Stimulated activated CD8-positive, alpha-beta memory T cell treated with anti-CD3 and anti-CD28 coated beads, Interleukin-15, amount 100 ng/mL, for 24 hours (primary cell): ENCODE results near the gene PRKN.
"Not testable (repeated sequence)": the region's sequence is repeated elsewhere in the genome, so short reads cannot be mapped to it uniquely, and the experiment has no call there.

Experiments used
- DNase-seq: peaks from one replicate; pipeline ENCODE4 v3.0.0-alpha.2; 2020; ENCODE audit warnings: low read depth

The PRKN gene

DNA sequence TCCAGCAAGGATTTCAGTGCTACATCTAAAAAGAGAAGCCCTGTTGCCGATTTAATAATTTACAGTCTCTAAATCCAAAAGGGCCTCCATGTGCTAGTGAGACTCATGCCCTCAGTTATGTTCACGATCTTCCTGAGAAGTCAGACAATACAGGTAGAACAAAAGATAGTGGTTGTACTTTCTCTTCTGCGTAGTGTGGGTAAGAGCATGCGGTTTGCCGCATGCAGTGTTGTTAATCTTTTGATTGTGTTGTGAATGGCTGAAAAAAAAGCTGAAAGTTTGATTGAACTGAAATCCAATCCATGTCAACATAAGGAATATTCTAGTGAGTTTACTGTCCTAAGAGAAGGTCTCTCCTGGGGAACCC, 1379.0 kb downstream of the PRKN start:
- no peak for DNase-seq

DNA sequence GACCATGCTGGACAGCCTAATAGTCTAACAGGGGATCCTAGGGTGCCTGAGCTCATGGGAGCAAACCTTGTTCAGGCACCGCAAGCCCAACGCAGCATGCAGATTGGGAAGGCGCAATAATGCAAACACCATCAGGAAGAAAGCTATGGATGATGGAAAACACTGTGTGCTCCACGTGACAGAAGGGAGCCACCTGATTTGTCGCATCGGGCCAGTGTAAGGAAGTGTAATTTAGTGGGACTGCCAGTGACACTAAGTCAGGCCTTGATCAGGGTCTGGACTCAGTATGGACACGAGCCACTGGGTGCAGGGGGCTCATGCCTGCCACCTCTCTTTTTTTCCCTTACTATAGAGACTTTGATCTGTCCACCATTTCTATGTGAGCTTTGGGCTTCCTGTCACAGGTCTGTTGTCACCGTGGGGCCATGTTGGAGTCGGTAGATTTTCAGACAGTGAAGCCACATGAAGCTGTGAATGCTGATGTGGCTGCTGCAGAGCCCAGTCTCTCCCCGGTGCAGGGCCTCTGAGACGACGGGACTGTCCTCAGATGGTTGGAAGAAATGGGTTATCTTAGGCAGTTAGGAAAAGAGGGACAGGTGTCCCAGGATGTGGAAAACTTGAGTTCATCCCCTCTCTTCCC, 1379.5 kb downstream of the PRKN start:
- no peak for DNase-seq

DNA sequence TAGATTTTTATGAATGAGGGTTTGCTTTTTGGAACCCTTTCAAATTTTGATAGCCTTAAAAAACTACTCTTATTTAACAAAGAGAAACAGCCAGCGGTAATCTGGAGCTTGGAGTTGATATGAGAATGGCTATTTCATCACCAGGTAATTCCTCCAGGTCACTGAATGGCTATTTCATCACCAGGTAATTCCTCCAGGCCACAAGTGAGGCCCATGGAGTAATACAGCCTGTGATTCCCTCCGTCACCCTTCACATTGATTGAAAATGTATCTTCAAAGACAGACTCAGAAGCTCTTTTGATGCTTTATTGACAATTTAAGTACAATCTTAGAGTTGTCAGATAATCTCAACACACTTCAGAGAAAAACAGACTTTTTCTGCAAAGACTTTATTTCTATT, 1380.4 kb downstream of the PRKN start:
- DNase-seq: no peak

DNA sequence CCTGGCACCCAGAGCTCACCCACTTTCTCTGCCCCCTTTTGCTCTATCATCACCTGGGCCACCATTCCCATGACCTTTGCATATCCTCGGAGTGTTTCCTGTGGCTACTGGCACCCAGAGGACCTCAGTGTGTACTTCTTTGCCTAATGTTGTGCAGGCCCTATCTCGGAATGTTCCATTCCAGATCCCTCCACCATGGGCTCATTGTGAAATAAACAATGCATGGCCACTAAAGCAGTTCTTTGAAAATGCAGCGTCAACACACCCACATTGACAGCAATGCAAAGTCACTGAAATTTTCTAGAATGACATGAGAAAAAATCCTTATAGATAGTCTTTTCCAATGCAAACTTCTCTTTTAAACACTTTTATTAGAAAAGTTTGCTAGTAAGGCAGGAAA, 1380.8 kb downstream of the PRKN start:
- DNase-seq: no peak

DNA sequence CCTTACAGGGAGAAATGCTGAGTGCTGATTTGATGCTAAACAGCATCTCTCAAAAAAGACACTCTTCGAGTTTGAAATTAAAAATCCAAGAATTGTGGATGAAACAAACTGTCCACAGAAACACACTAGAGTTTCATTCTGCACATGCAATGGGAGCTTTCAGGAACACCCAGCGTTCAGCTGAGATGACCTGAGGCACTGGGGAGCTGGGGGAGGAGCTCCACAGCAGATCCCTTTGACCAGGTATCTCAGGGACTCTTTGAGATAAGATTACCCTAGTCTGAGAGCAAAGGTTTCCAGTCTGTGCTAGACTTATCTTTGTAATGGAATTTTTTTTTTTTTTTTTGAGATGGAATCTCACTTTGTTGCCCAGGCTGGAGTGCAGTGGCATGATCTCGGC, 1382.9 kb downstream of the PRKN start:
- DNase-seq: no peak

DNA sequence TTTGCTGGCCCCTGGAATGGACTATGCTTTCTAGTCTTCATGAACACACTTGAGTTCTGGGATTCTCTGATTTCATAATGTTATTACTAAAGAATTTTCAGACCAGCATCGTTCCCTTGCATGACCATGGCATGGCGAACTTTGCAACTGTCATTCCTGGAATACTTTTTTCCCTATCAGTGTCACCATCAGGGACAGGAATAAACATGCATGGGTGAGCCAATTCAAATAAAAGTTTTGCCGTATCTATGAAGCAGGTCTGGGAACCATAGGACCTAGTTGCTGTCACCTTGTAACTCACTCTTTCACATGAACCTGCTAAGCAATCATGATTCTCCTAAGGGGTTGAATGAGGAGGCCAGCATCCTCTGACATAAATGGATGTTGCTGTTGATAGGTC, 1385.5 kb downstream of the PRKN start:
- no peak for DNase-seq

DNA sequence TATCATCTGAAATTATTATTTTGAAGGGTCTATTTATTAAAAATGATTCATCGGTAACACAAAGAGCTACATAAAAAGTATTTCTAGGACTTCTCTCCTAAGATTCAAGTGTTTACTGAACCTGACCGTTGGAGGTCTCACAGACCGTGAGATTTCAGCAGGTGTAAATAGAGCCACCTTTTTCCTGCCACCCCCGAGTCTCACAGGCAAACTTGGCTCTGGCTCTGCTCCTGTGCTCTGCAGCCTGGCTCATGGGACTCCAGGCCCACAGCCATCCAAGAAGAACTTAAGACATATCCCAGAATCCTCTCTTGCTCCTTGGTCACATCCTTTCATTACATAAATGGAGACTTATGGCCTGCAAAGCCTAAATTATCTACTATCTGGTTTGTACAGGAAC, 1385.9 kb downstream of the PRKN start:
- no peak for DNase-seq

DNA sequence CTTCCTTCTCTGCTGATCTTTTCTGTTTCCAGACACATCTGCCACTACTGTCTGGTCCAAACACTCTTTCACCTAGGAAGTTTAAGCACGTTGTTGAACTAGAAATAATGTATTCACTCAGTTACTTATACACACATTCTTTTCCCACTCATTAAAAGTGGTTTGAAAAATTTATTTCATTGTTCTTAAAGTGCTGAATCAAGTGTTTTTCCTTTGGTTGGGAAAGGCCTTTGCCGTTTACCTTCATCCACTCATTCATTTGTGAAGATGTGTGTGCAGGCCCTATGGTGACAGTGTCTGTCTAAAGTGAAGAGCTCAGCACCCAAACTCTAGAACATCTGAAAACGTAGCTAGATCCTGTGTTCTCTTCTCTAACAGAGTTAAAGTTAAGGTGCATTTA, 1389.6 kb downstream of the PRKN start:
- DNase-seq: no peak

DNA sequence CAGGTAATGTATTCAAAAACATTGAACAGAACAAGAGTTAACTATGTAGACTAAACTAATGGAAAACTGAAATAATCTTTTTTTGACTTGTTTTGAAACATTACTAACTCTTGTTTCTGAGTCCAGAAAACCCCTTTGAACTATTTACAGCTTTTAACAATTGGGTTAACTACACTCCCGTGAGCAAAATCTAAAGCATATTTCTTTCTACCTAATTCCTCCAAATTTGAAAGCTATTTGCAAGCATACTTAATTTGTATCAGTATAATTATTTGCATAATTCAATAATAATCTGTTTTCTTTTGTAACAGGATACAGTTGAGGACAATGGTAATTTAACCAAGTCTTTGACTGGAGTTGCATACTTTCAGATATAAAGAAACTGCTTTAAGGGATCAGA, 1391.1 kb downstream of the PRKN start:
- DNase-seq: no peak

DNA sequence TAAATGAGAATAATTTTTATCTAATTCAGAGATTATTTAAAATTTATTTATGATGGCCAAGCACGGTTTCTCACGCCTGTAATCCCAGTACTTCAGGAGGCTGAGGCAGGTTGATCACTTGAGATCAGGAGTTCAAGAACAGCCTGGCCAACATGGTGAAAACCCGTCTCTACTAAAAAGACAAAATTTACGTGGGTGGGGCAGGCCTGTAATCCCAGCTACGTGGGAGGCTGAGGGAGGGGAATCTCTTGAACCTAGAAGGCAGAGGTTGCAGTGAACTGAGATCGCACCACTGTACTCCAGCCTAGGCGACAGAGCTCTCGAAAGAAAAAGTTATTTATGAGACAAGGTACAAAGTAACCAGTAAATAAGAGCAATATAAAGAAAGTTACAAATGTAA, 1394.2 kb downstream of the PRKN start:
- DNase-seq: no peak

DNA sequence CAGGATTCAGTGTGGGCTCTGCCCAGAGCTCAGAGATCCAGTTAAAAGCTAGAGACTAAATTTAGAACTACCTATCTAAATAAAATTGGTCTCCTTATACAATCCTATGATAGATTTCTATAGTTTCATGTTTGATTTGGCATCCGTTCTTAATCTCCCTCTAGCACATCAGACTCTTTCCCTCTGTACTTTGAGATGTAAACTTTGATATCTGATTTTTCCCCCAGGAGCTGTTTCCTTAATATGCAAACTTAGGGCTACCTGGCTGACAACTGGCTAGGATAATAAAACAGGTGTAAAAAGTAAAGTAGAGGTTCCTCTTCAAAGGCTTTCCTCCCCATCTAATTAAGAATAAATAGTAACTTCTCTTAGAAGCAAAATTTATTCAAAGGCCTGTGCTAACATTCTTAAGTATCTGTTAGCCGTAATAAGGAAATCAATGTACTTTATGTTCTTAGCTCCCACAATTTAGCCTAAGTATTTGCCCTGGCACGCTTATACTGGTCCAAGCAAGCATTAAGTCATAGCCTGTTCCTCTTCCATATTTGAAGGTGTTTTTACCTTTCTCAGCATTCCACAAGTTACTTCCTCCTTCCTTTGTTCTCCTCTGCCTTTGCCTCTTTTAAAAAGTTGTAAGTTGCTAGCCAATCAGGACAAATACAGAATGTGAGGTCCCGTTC, 1396.0 kb downstream of the PRKN start:
- DNase-seq: not testable (repeated sequence)

DNA sequence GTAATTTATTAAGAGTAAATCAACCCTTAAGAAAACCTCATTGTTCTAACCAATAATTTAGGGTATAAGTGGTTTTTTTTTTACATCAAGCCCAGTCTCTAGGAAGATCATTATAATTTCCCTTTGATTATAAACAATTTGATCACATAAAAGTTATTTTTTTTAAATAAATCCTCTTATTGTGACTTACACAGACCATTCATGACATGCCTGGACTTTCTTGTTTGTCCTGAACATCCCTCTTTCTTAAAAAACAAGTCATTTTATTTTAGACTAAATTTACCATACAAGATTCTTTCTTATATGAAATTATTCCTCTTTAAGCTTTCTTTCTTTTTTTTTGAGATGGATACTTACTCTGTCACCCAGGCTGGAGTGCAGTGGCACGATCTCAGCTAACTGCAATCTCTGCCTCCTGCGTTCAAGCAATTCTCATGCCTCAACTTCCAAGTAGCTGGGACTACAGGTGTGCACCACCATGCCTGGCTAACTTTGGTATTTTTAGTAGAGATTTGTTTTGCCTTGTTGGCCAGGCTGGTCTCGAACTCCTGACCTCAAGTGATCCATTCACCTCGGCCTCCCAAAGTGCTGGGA, 1400.1 kb downstream of the PRKN start:
- DNase-seq: no peak

DNA sequence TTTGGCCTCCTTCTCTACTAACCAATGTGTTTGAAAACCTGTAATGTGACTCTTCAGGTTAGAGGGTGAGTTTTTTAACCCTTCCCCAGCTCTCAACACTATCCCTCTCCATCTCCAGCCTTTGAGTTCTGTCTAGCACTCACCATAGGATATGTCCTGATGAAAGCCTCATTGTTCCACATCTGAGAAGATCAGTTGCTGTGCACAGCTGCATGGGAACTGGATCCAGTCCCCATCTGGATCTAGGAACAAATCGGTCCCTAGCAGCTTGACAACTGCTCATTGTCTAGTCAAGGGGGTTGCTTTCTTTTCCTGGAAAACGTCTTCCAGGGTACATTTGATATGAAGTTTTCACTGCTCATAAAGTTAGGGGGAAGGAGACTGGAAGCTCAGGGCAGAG, 1408.3 kb downstream of the PRKN start:
- DNase-seq: no peak

DNA sequence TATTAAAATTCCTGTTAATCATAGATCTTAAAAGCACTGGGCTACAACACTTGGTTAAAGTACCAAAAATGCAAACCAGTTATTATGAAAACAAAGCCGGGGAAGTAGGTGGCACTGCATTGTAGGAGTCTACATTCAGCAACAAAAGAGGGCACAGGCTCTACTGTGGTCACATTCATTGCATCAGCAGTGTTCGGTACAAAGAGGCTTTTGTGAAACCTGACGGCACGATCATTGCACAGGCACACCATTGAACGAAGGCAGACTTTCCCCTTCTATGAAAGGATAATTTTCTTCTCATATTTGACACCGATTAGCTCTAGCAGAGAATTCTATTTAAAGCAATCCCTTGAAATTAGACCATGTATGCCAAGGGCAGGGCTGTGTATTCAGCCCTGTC, 1409.1 kb downstream of the PRKN start:
- no peak for DNase-seq

DNA sequence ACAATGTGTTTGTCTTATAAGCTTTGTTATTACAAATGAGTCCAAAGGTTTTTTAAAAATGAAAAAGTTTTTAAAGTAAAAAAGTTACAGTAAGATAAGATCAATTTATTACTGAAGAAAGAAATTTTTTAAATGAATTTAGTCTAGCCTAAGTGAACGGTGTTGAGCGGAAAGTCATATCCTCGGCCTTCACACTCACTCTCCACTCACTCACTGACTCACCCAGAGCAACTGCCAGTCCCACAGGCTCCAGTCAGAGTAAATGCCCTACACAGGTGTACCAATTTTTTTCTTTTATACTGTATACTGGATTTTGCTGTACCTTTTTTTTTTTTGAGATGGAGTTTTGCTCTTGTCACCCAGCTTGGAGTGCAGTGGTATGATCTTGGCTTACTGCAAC, 1411.0 kb downstream of the PRKN start:
- no peak for DNase-seq

DNA sequence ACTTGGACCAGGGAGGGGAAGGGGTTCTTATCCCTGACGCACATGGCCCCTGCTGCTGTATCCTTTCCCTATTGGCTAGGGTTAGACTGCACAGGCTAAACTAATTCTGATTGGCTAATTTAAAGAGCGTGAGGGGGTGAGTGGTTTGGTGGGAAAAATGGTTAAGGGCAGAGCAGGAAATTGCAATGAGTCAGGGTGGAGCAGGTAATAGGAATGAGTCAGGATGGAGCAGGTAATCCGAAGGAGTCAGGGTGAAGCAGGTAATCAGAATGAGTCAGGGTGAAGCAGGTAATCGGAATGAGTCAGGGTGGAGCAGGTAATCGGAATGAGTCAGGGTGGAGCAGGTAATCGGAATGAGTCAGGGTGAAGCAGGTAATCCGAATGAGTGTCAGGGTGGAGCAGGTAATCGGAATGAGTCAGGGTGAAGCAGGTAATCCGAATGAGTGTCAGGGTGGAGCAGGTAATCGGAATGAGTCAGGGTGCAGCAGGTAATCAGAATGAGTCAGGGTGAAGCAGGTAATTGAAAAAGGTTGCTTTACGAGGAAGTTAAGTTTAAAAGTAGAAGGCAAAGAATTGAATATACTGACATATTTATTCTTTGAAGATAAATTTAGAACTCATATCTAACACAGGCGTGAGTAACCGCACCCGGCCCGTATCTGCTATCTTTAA, 1412.2 kb downstream of the PRKN start:
- DNase-seq: not testable (repeated sequence)

DNA sequence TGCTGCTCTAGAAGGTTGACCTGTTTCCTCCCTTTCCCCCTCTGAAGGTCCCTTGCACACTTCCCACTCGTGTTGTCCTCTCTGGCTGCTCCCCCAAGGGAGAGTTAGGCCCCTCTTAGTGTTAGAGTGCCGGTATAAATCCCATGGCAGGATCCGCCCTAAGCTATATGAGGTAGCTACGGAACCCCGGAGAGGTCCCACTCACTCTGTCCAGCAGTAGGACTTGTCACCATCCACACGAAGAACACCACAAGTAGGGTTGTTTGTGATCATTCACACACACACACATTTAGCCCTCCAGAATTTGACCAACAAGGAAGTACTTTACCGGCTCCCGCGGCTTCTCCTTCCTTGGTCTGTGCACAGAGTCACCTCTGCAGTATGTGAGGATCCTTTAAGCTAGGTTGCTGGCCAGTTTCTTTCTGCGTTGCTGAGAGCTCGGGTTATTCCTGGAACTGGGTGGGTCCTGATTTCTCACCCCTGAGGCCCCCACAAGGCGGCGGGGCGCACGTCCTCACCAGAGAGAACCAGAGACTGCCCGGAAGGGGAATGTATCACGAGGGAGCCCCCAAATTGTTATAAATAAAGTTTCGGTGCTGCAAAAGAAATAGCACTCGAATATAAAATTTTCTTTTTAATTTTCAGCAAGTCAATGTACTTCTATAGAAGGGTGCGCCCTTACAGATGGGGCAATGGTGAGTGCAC, 1412.9 kb downstream of the PRKN start:
- not testable (repeated sequence) for DNase-seq

DNA sequence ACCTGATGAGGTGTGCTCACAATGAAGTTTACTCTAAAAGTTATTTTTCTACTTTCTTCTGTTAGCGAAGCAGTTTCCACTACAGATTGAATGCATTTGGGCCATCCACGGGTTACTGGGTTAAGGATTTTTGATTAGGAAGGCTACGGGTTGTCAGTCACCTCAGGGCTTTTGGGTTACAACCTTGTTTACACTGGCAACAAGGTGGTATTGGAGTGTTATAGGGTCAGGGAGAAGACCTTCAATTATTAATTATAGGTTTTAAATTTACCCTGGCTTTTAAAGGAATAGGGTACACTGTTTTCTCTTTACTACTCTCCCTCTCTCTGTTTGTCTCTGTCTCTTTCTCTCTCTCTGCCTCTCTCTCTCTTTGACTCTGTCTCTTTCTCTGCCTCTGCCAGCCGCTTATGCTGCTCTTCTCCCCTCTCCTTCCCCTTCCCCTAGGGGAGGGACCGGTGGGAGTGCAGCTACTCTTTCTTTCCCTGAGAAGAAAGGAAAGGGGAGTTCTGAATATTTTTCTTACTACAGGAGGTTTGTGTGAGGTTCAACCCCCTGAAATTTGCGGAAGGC, 1413.5 kb downstream of the PRKN start:
- no peak for DNase-seq

DNA sequence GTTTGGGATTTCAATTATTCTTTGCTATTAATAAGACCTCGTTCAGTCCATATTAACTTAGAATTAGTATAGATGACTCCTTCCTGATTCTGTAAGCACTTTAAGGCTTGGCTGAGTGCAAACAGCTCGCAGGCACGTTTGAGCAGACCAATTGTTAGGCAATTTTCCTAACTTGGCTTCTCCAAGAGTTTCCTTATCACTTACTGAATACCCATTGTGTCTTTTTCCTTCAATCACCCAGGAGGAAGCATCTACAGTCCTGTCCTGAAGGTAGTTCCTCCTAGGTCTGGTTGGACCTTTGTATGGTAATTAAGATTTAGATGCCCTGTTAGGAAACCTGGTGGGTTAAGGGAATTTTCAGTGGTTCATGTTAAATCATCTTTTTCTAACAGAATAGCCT, 1414.1 kb downstream of the PRKN start:
- not testable (repeated sequence) for DNase-seq

DNA sequence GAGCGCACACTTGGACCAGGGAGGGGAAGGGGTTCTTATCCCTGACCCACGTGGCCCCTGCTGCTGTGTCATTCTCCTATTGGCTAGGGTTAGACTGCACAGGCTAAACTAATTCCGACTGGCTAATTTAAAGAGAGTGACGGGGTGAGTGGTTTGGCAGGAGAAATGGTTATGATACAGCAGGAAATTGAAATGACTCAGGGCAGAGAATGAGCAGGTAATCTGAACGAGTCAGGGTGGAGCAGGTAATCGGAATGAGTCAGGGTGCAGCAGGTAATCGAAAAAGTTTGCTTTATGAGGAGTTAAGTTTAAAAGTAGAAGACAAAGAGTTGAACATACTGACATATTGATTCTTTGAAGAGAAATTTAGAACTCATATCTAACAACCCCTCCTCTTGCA, 1417.8 kb downstream of the PRKN start:
- not testable (repeated sequence) for DNase-seq

DNA sequence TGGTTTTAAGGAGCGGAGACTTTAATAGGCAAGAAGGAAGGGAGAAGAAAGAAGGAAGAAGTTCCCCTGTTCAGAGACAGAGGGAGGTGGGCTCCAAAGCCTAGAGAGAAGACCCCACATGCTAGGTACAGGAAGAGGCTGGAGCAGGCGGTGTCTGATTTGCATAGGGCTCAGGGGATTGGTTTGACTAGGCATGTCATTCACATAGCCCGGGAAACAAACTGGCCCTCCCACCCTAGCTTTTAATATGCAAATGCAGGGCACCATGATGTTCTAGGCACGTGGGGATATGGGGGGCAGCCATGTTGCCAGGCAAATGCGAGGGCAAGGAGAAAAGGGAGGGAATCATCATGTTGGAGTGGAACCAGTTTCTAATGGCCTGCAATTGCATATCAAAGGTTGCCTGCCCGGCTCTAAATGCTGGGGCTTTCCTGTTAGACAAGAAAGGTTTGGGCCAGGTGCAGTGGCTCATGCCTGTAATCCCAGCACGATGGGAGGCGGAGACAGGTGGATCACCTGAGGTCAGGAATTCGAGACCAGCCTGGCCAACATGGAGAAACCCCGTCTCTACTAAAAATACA, 1419.4 kb downstream of the PRKN start:
- no peak for DNase-seq

DNA sequence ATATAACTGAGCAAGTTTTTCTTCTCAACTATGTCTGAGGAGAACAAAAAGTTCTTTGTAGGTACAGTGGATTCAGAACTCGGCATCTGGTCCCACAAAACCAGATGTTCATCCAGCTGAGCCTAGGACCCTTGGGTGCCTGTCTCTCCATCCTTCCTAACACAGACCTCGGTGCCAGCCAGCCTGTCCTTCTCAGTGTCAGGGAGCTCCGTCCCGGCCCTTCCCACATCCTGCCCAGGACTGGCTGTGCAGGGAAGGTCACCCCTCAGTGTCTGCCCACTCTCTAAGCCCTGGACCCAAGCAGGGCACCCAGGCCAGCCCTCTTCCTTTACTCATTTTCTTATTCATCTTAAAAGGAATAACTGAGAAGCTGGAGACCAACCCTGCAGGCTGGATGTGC, 1421.7 kb downstream of the PRKN start:
- DNase-seq: no peak
